ENCODE measurements around the gene NCDN.

Gene NCDN

DNA sequence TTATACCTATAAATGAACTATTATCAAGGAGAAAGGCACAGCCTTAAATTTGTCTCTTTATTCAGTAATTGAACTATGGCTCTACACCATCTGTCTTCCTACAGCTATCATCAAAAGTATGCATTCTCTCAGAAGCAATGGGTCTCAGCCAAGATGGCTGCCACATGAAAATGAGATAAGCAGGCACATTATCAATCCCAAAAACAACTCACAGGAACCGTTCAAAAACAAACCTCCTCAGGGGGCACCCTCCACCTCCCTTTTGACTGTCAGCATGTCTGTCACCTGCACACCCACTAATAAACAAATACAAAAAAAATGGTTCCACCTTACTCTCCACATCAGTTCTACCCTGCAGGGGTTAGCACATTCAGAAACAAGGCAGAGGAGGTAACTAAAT, 24.0 kb upstream of the NCDN start:
- Histone ChIP-seq H3K27me3 (ENCODE audit: control insufficient read depth, insufficient read depth, low read length) (no peaks in the 10 kb centered on the region), H3K4me3 (ENCODE audit: low read depth, low read length) (no peak overlapping the region), H3K9me3 (ENCODE audit: control insufficient read depth, insufficient read depth, low read depth, low read length) (peaks cover 20% of the 10 kb centered on the region; the same call in 1 of the 2 replicates), H3K27ac (ENCODE audit: low read depth, low read length) (no peak overlapping the region), H3K36me3 (ENCODE audit: control insufficient read depth, insufficient read depth, low read length) (peaks cover 29% of the 10 kb centered on the region), H3K9ac (ENCODE audit: low read length) (no peak overlapping the region), H3K4me1 (ENCODE audit: control insufficient read depth, insufficient read depth, low read length) (peaks cover 40% of the 10 kb centered on the region)

DNA sequence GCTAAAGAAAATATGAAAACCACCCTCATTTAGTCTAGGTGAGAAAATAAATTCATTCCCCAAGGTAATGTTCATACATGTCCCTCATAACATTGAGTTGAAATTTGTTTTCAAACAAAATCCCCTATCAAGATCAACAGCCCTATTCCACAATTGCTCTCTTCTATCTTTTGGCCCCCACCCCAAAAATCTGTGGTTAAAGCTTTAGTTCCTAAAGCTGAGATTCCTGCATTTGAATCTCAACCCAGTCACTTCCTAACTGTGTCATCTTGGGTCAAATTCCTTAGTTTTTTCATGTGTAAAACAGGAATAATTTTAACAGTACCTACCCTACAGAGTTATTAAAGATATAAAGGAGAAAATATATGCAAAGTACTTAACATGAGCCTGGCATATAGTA, 22.4 kb upstream of the NCDN start:
- Histone ChIP-seq H3K9me3 (ENCODE audit: control insufficient read depth, insufficient read depth, low read depth, low read length) (peaks cover 8% of the 10 kb centered on the region; the same call in 1 of the 2 replicates), H3K36me3 (ENCODE audit: control insufficient read depth, insufficient read depth, low read length) (peaks cover 31% of the 10 kb centered on the region), H3K27ac (ENCODE audit: low read depth, low read length) (0 out of 2 replicates have a peak overlapping the region, but pooled peaks have one; percentile 29), H3K4me3 (ENCODE audit: low read depth, low read length) (no peak overlapping the region), H3K27me3 (ENCODE audit: control insufficient read depth, insufficient read depth, low read length) (no peaks in the 10 kb centered on the region), H3K9ac (ENCODE audit: low read length) (no peak overlapping the region), H3K4me1 (ENCODE audit: control insufficient read depth, insufficient read depth, low read length) (peaks cover 55% of the 10 kb centered on the region)

DNA sequence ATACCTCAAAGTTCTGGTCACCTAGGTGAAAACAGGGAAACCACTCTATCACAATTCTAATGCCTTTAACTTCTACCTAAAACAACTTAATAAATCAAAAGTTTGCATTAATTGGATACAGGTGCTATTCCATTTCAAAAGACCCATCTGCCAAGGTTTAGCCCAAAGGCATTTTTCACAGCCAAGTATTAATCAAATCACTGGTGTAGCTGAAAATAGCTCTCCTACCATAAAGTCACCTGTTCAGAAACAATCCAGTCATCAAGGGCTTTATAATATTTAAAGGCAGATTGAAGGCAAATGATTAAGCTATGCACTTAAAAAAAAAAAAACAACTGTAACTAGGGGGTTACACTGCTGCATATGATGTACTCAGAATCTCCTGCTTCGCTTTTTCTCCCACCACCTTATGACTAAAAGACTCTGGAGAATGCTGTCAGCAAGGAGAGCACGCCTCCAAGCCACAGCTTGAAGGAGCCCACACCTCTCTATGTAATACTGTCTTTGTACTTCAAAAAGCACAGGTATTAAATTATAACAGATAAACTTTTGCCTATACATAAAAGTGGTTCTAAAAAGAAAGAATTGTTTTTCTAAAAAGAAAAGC, 20.9 kb upstream of the NCDN start:
- H3K36me3 ChIP-seq (ENCODE audit: control insufficient read depth, insufficient read depth, low read length) = peaks cover 25% of the 10 kb centered on the region
- peaks cover 57% of the 10 kb centered on the region for H3K4me1 ChIP-seq (ENCODE audit: control insufficient read depth, insufficient read depth, low read length)
- H3K27me3 ChIP-seq (ENCODE audit: control insufficient read depth, insufficient read depth, low read length) = no peaks in the 10 kb centered on the region
- no peak overlapping the region for H3K4me3 ChIP-seq (ENCODE audit: low read depth, low read length)
- no peak overlapping the region for H3K9ac ChIP-seq (ENCODE audit: low read length)
- no peaks in the 10 kb centered on the region for H3K9me3 ChIP-seq (ENCODE audit: control insufficient read depth, insufficient read depth, low read depth, low read length)
- H3K27ac ChIP-seq (ENCODE audit: low read depth, low read length) = no peak overlapping the region

DNA sequence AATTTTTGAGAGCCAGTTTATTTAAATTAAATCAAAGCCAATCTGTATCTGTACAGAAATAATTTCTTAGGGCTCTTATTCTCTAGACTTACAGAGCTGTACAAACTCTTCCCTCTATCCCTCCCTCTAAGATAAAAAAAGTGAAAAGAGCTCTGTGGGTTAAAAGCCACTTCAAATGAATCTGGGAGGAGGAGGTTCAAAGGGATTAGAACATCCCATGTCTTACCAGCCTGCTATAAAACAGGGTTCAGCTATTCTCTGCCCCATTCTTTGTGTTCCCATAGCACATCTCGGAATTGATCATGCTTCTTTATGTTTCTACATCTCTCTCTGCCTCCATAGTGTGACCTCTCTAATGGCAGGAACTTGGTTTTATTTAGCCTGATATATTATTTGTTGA, 19.8 kb upstream of the NCDN start:
- no peak overlapping the region for H3K9ac ChIP-seq (ENCODE audit: low read length)
- no peaks in the 10 kb centered on the region for H3K9me3 ChIP-seq (ENCODE audit: control insufficient read depth, insufficient read depth, low read depth, low read length)
- H3K27ac ChIP-seq (ENCODE audit: low read depth, low read length) = no peak overlapping the region
- no peaks in the 10 kb centered on the region for H3K27me3 ChIP-seq (ENCODE audit: control insufficient read depth, insufficient read depth, low read length)
- H3K36me3 ChIP-seq (ENCODE audit: control insufficient read depth, insufficient read depth, low read length) = peaks cover 27% of the 10 kb centered on the region
- peaks cover 57% of the 10 kb centered on the region for H3K4me1 ChIP-seq (ENCODE audit: control insufficient read depth, insufficient read depth, low read length)
- H3K4me3 ChIP-seq (ENCODE audit: low read depth, low read length) = no peak overlapping the region

DNA sequence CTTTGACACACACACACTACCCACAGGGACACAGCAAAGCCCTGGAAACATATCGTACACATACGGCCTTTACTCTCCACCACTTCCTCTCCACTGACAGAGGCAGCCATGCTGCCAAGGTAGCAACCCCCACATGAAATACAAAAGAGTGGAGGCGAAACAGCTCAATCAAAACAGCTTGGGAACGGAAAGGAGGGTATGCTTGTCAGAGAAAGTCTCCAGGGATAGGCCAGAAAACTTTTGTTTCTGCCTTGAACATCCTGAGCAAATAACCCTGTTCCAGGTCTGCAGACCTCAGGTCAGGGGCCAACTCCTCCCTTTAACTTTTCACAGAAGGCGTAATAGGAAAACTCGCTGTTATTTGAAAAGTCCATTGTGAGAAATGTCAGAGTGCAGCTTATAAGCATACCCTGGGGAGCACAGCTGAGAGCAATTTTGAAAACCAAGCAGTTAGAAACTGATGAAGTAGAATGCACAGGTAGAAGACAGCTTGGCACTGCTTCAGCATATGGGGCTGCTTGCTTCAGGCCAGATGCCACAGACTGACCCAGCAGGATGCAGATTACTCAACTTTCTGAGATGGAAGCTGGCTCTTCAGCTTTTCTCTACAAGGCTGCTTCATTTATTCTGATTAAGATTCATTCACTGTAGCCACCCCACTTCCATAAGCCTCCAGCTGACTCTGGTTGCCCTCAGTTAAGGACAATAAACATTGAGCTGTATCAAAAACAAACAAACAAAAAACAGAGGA, 18.4 kb upstream of the NCDN start:
- H3K27ac ChIP-seq (ENCODE audit: low read depth, low read length) = no peak overlapping the region
- H3K27me3 ChIP-seq (ENCODE audit: control insufficient read depth, insufficient read depth, low read length) = no peaks in the 10 kb centered on the region
- H3K9ac ChIP-seq (ENCODE audit: low read length) = no peak overlapping the region
- H3K9me3 ChIP-seq (ENCODE audit: control insufficient read depth, insufficient read depth, low read depth, low read length) = no peaks in the 10 kb centered on the region
- H3K36me3 ChIP-seq (ENCODE audit: control insufficient read depth, insufficient read depth, low read length) = peaks cover 33% of the 10 kb centered on the region
- H3K4me1 ChIP-seq (ENCODE audit: control insufficient read depth, insufficient read depth, low read length) = peaks cover 52% of the 10 kb centered on the region
- no peak overlapping the region for H3K4me3 ChIP-seq (ENCODE audit: low read depth, low read length)

DNA sequence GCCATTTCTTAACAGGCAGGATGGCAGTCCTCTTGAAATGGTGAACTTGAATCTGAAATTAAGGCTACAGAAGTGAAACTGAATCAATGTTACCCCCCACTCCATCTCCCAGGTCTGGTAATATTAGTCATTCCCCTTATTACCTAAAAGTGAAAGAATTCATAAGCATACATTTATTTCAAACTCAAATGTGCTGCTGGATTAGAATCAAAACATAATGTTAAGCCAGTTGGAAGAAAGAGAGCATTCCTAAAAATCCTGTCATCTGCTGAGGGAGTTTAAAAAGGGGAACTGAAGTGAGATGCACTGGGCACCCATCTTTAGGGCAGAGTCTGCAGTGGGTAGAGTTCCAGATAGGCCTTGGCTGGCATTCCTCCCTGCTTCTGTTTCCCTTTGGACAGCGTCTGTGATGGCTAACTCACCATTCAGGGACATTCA, 17.8 kb upstream of the NCDN start:
- no peaks in the 10 kb centered on the region for H3K27me3 ChIP-seq (ENCODE audit: control insufficient read depth, insufficient read depth, low read length)
- H3K36me3 ChIP-seq (ENCODE audit: control insufficient read depth, insufficient read depth, low read length) = peaks cover 33% of the 10 kb centered on the region
- no peak overlapping the region for H3K4me3 ChIP-seq (ENCODE audit: low read depth, low read length)
- H3K4me1 ChIP-seq (ENCODE audit: control insufficient read depth, insufficient read depth, low read length) = peaks cover 53% of the 10 kb centered on the region
- no peak overlapping the region for H3K27ac ChIP-seq (ENCODE audit: low read depth, low read length)
- H3K9me3 ChIP-seq (ENCODE audit: control insufficient read depth, insufficient read depth, low read depth, low read length) = no peaks in the 10 kb centered on the region
- H3K9ac ChIP-seq (ENCODE audit: low read length) = no peak overlapping the region

DNA sequence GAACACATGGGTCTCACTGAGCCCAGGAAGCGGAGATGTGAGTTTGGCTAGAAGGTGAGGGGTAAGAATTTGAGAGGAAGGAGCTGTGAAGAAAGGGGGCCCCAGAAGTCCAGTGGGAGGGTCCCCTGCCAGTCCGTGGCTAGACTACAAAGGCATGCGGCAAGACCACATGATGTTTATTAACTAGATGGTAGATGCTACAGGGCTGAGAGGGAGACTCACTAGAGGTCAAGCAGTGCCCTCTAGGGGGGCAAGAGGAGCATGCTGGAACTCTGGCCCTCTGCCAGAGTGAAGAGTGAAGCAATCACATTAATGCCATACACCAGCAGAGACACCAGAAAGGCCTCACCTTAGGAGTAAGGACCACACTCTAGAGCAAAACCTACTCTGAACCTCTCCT, 12.6 kb upstream of the NCDN start:
- Histone ChIP-seq H3K27me3 (ENCODE audit: control insufficient read depth, insufficient read depth, low read length) (no peaks in the 10 kb centered on the region), H3K36me3 (ENCODE audit: control insufficient read depth, insufficient read depth, low read length) (peaks cover 50% of the 10 kb centered on the region), H3K9me3 (ENCODE audit: control insufficient read depth, insufficient read depth, low read depth, low read length) (no peaks in the 10 kb centered on the region), H3K4me3 (ENCODE audit: low read depth, low read length) (no peak overlapping the region), H3K9ac (ENCODE audit: low read length) (no peak overlapping the region), H3K27ac (ENCODE audit: low read depth, low read length) (no peak overlapping the region), H3K4me1 (ENCODE audit: control insufficient read depth, insufficient read depth, low read length) (peaks cover 11% of the 10 kb centered on the region; the same call in 1 of the 2 replicates)

DNA sequence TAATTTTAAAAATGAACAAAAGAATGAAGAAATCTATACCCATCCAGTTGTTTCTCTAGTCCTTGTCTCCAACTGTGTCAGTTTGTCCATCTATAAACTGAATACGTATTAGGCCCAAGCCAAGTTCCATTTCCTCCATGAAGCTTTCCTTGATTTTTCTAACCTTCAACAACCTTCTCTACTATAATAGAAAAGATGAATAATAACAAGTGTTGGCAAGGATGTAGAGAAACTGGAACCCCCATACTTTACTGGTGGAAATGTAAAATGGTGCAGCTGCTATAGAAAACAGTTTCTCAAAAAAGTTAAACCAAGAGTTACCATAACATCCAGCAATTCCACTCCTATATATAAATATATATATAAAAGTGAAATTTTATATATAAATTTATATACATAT, 11.0 kb upstream of the NCDN start:
- no peaks in the 10 kb centered on the region for H3K9me3 ChIP-seq (ENCODE audit: control insufficient read depth, insufficient read depth, low read depth, low read length)
- H3K4me1 ChIP-seq (ENCODE audit: control insufficient read depth, insufficient read depth, low read length) = peaks cover 7% of the 10 kb centered on the region; the same call in 1 of the 2 replicates
- H3K27ac ChIP-seq (ENCODE audit: low read depth, low read length) = no peak overlapping the region
- H3K36me3 ChIP-seq (ENCODE audit: control insufficient read depth, insufficient read depth, low read length) = peaks cover 48% of the 10 kb centered on the region
- H3K4me3 ChIP-seq (ENCODE audit: low read depth, low read length) = no peak overlapping the region
- H3K9ac ChIP-seq (ENCODE audit: low read length) = no peak overlapping the region
- no peaks in the 10 kb centered on the region for H3K27me3 ChIP-seq (ENCODE audit: control insufficient read depth, insufficient read depth, low read length)

DNA sequence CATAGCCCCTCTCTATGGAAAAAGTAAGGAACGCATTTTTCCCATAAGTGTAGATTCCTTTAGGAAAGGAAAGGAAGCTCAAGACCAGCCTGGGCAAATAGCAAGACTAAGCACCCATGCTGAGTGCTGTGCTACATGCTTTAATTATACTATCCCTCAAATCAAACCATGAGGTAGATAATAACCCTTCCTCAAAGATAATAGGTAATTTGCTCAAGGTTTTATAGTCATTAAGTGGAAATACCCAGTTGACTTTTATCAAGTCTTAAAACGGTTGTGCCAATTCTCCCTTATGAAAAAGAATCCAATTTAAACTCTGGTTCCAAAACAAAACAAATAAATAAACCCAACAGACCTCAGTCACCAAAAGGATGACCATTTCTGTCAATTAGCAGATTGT, 3.7 kb upstream of the NCDN start:
- peak overlapping the region; percentile 77 for H3K9ac ChIP-seq (ENCODE audit: low read length)
- no peaks in the 10 kb centered on the region for H3K27me3 ChIP-seq (ENCODE audit: control insufficient read depth, insufficient read depth, low read length)
- H3K9me3 ChIP-seq (ENCODE audit: control insufficient read depth, insufficient read depth, low read depth, low read length) = no peaks in the 10 kb centered on the region
- H3K4me1 ChIP-seq (ENCODE audit: control insufficient read depth, insufficient read depth, low read length) = peaks cover 38% of the 10 kb centered on the region
- peak overlapping the region; percentile 99 for H3K4me3 ChIP-seq (ENCODE audit: low read depth, low read length)
- peak overlapping the region; percentile 96; the same call in 1 of the 2 replicates for H3K27ac ChIP-seq (ENCODE audit: low read depth, low read length)
- H3K36me3 ChIP-seq (ENCODE audit: control insufficient read depth, insufficient read depth, low read length) = peaks cover 38% of the 10 kb centered on the region

DNA sequence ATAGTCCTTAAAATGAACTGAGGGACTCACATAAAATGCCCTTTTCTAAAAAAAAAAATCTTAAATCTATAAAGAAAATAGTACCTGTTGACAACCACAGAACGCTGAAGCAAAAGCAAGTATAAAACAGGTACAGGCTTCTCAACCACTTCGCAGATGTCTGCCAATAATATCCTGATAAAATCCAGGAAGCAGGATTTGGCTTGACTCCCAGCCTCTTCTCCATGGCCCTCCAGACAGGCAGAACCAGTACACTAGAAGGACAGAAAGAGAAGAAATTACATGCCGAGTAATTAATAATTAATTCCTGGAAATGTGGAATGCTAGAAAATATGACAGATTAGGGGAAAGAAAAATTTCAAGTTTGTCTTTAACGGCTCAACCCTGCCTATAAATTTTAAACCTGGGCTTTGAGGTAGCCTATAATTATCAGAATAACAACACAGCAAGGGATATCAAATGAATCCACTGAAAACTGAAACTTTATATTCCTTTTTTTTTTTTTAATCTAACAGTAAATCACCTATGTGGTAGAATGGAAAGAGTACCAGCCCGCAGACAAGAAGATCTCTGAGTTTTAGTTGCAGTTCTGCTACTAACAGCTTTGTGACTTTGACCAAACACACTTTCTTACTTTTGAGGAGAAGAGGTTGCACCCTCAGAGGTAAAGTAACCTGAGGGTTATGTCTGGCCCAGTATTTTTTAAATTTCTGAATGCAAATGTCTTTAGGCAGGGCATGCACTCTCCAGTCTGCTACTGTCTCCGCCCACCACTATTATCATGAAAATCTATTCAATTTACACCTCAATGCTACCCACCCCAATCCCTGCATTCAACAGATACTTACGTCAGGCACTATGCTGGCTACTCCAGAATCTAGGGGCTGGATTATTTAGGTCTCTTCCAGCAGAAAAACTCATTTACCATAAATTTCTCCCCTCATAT, 3.1 kb upstream of the NCDN start:
- Histone ChIP-seq H3K27me3 (ENCODE audit: control insufficient read depth, insufficient read depth, low read length) (no peaks in the 10 kb centered on the region), H3K9me3 (ENCODE audit: control insufficient read depth, insufficient read depth, low read depth, low read length) (no peaks in the 10 kb centered on the region), H3K4me3 (ENCODE audit: low read depth, low read length) (peak overlapping the region; percentile 99), H3K27ac (ENCODE audit: low read depth, low read length) (peak overlapping the region; percentile 96), H3K4me1 (ENCODE audit: control insufficient read depth, insufficient read depth, low read length) (peaks cover 38% of the 10 kb centered on the region), H3K9ac (ENCODE audit: low read length) (peak overlapping the region; percentile 77), H3K36me3 (ENCODE audit: control insufficient read depth, insufficient read depth, low read length) (peaks cover 34% of the 10 kb centered on the region)

Data from HUES6 (cell line).